GM19238 (cell line): ENCODE results near the gene DHX34.
"Not testable (repeated sequence)": the region's sequence is repeated elsewhere in the genome, so short reads cannot be mapped to it uniquely, and the experiment has no call there.

Experiments
- DNase-seq: peaks from one replicate; pipeline ENCODE4 v3.0.0; 2011; ENCODE audit warnings: low spot score; ENCODE audit not compliant: insufficient read length

DHX34 gene

GRCh38 chr19:47323872-47324271 is 25.2 kb upstream of the DHX34 start:
- DNase-seq, result no peak

GRCh38 chr19:47324502-47324901 is 24.6 kb upstream of the DHX34 start:
- DNase-seq, result no peak

GRCh38 chr19:47330466-47330869 is 18.6 kb upstream of the DHX34 start:
- no peak for DNase-seq

- no peak for DNase-seq
Observed at GRCh38 chr19:47331490-47331889, 17.6 kb upstream of the DHX34 start.

- no peak for DNase-seq
Observed at GRCh38 chr19:47331931-47332547, 17.1 kb upstream of the DHX34 start, which contains the start of gene C5AR2. Gene C5AR2, plus strand, starts transcription at chr19:47332175. Its CDS starts 8,625 bp downstream, at chr19:47340800.

GRCh38 chr19:47336765-47337718 is 12.1 kb upstream of the DHX34 start:
- DNase-seq, result not testable (repeated sequence)

- no peak for DNase-seq
Observed at GRCh38 chr19:47339196-47339880, 9.8 kb upstream of the DHX34 start.

- no peak for DNase-seq
Observed at GRCh38 chr19:47340477-47341208, 8.5 kb upstream of the DHX34 start.

- DNase-seq, result no peak
Observed at GRCh38 chr19:47341734-47342133, 7.4 kb upstream of the DHX34 start.

GRCh38 chr19:47343194-47343802 is 5.8 kb upstream of the DHX34 start:
- DNase-seq, result no peak

- no peak for DNase-seq
Observed at GRCh38 chr19:47344425-47344824, 4.7 kb upstream of the DHX34 start.

GRCh38 chr19:47346024-47346423 is 3.1 kb upstream of the DHX34 start:
- DNase-seq, result not testable (repeated sequence)

GRCh38 chr19:47350630-47351029 is 1.5 kb downstream of the DHX34 start:
- DNase-seq, result no peak

- no peak for DNase-seq
Observed at GRCh38 chr19:47351548-47351947, 2.4 kb downstream of the DHX34 start.

GRCh38 chr19:47352095-47352494 is 3.0 kb downstream of the DHX34 start:
- DNase-seq, result no peak

GRCh38 chr19:47353307-47353712 is 4.2 kb downstream of the DHX34 start:
- no peak for DNase-seq

GRCh38 chr19:47356900-47357299 is 7.8 kb downstream of the DHX34 start:
- DNase-seq, result no peak

- no peak for DNase-seq
Observed at GRCh38 chr19:47357788-47358680, 8.9 kb downstream of the DHX34 start.

GRCh38 chr19:47358936-47359335 is 9.8 kb downstream of the DHX34 start:
- no peak for DNase-seq

- DNase-seq, result no peak
Observed at GRCh38 chr19:47362321-47362720, 13.2 kb downstream of the DHX34 start.
